Erythroblast (primary cell): ENCODE measurements around the gene CEBPE.

ENCODE experiments used
- GATA1 ChIP-seq: IDR thresholded peaks from 2 replicates; pipeline ENCODE4 v1.6.1; 2011; ENCODE audit warnings: low read depth, mild to moderate bottlenecking, control low read depth, low read length, moderate library complexity
- POLR2A ChIP-seq: IDR thresholded peaks from 2 replicates; pipeline ENCODE4 v1.6.1; 2011; ENCODE audit warnings: mild to moderate bottlenecking, low read length

GRCh38 chr14:23151342-23151741, 32.3 kb upstream of the CEBPE start:
- TF ChIP-seq POLR2A: no peak
- no peak for TF ChIP-seq GATA1
